ENCODE results near the gene TRMT61A. TPM values are rescaled to one million over a fixed set of nuclear protein-coding genes. Genes with fewer than 3 reads are reported as not detected.

Gene TRMT61A
- total and polyA plus RNA-seq, 2 of the 4 experiments (the other 2 are of a cell fraction) = 5.7 to 16.2 TPM

DNA sequence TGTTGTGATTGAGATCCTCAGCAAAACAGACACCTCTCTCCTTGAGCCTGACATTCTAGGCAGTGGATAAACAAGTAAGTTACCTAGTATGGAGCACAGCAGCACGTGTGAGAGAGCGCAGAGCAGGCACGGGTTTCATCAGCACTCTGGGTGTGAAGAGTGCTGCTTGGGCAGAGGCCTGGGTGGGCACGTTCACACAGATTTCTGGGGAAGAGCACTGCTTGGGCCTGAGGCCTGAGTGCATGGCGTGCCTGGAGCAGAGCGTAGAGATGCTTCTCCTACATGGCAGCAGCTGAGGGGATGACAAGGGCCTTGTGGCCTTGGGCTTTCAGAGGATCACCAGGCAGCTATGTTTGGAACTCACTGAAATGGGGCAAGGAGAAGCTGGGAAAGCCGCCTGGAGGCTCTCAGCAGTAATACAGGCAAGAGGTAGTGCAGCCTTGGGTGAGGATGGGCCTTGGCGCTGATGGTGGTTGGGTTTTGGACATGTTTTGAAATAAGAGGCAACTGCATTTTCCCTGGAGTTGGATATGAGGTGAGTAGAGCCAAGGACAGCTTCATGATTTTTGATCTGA, 23.9 kb upstream of the TRMT61A start:
- Histone ChIP-seq H2AK5ac (ENCODE audit: low read depth, low read length) (no peak overlapping the region), H2AK9ac (replicated peaks; ENCODE audit: low read depth, low read length, poor library complexity) (no peak overlapping the region), H4K8ac (ENCODE audit: low read depth in 2 of 2, low read length in 2 of 2) (no peak overlapping the region), H3K9me3 (ENCODE audit: control insufficient read depth, insufficient read depth, low read length) (no peaks in the 10 kb centered on the region), H3K79me1 (ENCODE audit: low read depth in 1 of 2, low read length in 2 of 2) (peaks cover 34 to 52% of the 10 kb centered on the region in 2 experiments), H3K18ac (ENCODE audit: low read depth, low read length) (no peak overlapping the region), H3K14ac (replicated peaks; ENCODE audit: low read depth, low read length) (no peak overlapping the region), H4K91ac (ENCODE audit: insufficient read depth, low read depth, low read length) (no peak overlapping the region), H2AFZ (replicated peaks; ENCODE audit: low read length, poor library complexity) (no peak overlapping the region), H3K4me1 (ENCODE audit: control insufficient read depth, insufficient read depth, low read length) (no peaks in the 10 kb centered on the region; the same call in 1 of the 2 replicates), H2BK5ac (ENCODE audit: low read depth, low read length, poor library complexity, severe bottlenecking) (no peak overlapping the region), H3K4ac (ENCODE audit: low read depth, low read length) (no peak overlapping the region), H4K5ac (ENCODE audit: low read depth, low read length) (no peak overlapping the region), H3K27ac (ENCODE audit: insufficient read depth, low read length) (no peak overlapping the region), H3K4me3 (ENCODE audit: insufficient read depth, low read depth, low read length) (no peak overlapping the region), H2BK20ac (ENCODE audit: low read depth, low read length) (no peak overlapping the region), H3K27me3 (ENCODE audit: control insufficient read depth, insufficient read depth, low read length) (no peaks in the 10 kb centered on the region), H2BK15ac (ENCODE audit: low read depth, low read length) (no peak overlapping the region), H2BK120ac (ENCODE audit: low read depth, low read length) (no peak overlapping the region), H4K20me1 (ENCODE audit: insufficient read depth, low read length) (peaks cover 22% of the 10 kb centered on the region), H3K9me1 (ENCODE audit: insufficient read depth, low read length) (peaks cover 6% of the 10 kb centered on the region; the same call in 1 of the 2 replicates), H3K23ac (ENCODE audit: low read depth, low read length) (no peak overlapping the region), H3K9ac (ENCODE audit: low read depth, low read length) (no peak overlapping the region), H3K56ac (ENCODE audit: extremely low read depth, insufficient read depth, low read length) (no peak overlapping the region), H3K4me2 (ENCODE audit: low read depth, low read length) (no peak overlapping the region), H3K36me3 (ENCODE audit: control insufficient read depth, insufficient read depth, low read length) (peaks cover 68% of the 10 kb centered on the region)
- DNase-seq (no peak), ATAC-seq (ENCODE audit: low read depth) (no peak)
- intact Hi-C loops (cut with micrococcal nuclease) (no loop called here), dilution Hi-C loops (cut with HindIII; ENCODE audit: low sequenced_read_pairs, unreplicated experiment) (no loop called here), in situ Hi-C loops (cut with MboI; ENCODE audit: low sequenced_read_pairs) (no loop called here)
- TF ChIP-seq RAD21 (IDR thresholded peaks at IDR 0.05; ENCODE audit: low read length) (no peak), FOS (IDR thresholded peaks at IDR 0.05; ENCODE audit: low read depth, low read length) (no peak), MXI1 (IDR thresholded peaks at IDR 0.05; ENCODE audit: borderline replicate concordance, low read depth, low read length) (no peak), MAFK (IDR thresholded peaks at IDR 0.05; ENCODE audit: low read depth, low read length) (no peak), SMC3 (IDR thresholded peaks at IDR 0.05; ENCODE audit: low read depth, low read length) (no peak), CTCF (conservative IDR thresholded peaks at IDR 0.05; ENCODE audit: low read depth, low read length) (no peak), NFE2L2 (IDR thresholded peaks at IDR 0.05; ENCODE audit: low read depth, low read length) (no peak), MAZ (IDR thresholded peaks at IDR 0.05; ENCODE audit: borderline replicate concordance, low read depth, low read length) (no peak)
- no TSS peak for BruUV-seq (replicated peaks)
- WGBS, 2 experiments (ENCODE audit: extremely low coverage in 2 of 2, insufficient read length in 1 of 2) = 83% methylated on average over 7 of the region's 8 CpGs; no CpG with 5 or more reads in 1 of the 2 experiments
- ChIA-PET POLR2A (ENCODE audit: unreplicated experiment) (no interaction called here), CTCF (interaction anchor here (0.6 kb wide), 1 partner anchor 12 kb away, joined by 4 read pairs; no protein-coding TSS in a partner anchor)
